Endothelial cell of umbilical vein (primary cell): Measurements from ENCODE around the gene CHST12. TPM values are rescaled to one million over a fixed set of nuclear protein-coding genes. Genes with fewer than 3 reads are reported as not detected.

Experiments
- BruUV-seq: library from RNA; stranded (reverse); fragments of 400-500 nt; replicated peaks from 2 replicates; lab custom pipeline; 2021; lab: Mats Ljungman, UMichigan
- CTCF ChIA-PET: fragments of 300-600, 350-600 bp; sonication (Branson Sonifier 250); formaldehyde crosslinking; loops from one replicate; lab custom pipeline; 2021; ENCODE audit warnings: antibody characterized with exemption, inconsistent platforms; lab: Charles Lee
- POLR2A ChIA-PET: fragments of 300-600, 350-600 bp; sonication (Branson Sonifier 250); formaldehyde crosslinking; loops from one replicate; lab custom pipeline; 2021; ENCODE audit warnings: antibody characterized with exemption, inconsistent platforms; lab: Charles Lee
- DNase-seq: peaks from one replicate; pipeline ENCODE4 v3.0.0-alpha.2; 2011; ENCODE audit warnings: low read depth, low spot score
- FAIRE-seq: peaks from 2 replicates; lab custom pipeline; 2011; peaks lifted over from hg19 to GRCh38; lab: Jason Lieb, UNC
- H2AFZ ChIP-seq: 2 replicates; pipeline ENCODE4 v1.6.0; 2012; ENCODE audit warnings: low read depth, low read length, control low read depth, inconsistent platforms
- H3K27ac ChIP-seq: 2 replicates; pipeline ENCODE4 v1.5.1; 2011; ENCODE audit warnings: low read depth, mild to moderate bottlenecking, control low read depth, low read length, moderate library complexity; ENCODE audit not compliant: insufficient read depth
- H3K27me3 ChIP-seq, 2 experiments: 2 replicates each; pipeline versions ENCODE4 v1.6.0 to v1.6.1; 2011; ENCODE audit warnings: low read length in 2 of 2, mixed read lengths in 1 of 2; ENCODE audit not compliant: control insufficient read depth in 2 of 2, insufficient read depth in 2 of 2
- H3K36me3 ChIP-seq, 2 experiments: 2 replicates in 1 of 2; 3 replicates in 1 of 2; pipeline ENCODE4 v1.5.1; 2011; ENCODE audit warnings: low read length in 2 of 2, mild to moderate bottlenecking in 1 of 2, moderate library complexity in 1 of 2; ENCODE audit not compliant: control insufficient read depth in 2 of 2, insufficient read depth in 2 of 2; ENCODE audit errors: extremely low read depth in 1 of 2
- H3K4me1 ChIP-seq: 3 replicates; pipeline ENCODE4 v1.5.1; 2011; ENCODE audit warnings: mild to moderate bottlenecking, low read length; ENCODE audit not compliant: control insufficient read depth, insufficient read depth; ENCODE audit errors: extremely low read depth
- H3K4me2 ChIP-seq: 2 replicates; pipeline ENCODE4 v1.6.1; 2011; ENCODE audit warnings: low read length, control low read depth, mixed read lengths; ENCODE audit not compliant: insufficient read depth
- H3K4me3 ChIP-seq, 3 experiments: fragments of 200-600 bp in 1 of 3; sonication (generic), shearing (Covaris generic) in 1 of 3; replicated peaks in 1 of 3; 2 replicates each; pipeline ENCODE4 v1.5.1; 2011 to 2016; ENCODE audit warnings: control low read depth in 3 of 3, low read length in 3 of 3, mild to moderate bottlenecking in 2 of 3, inconsistent platforms in 1 of 3, low read depth in 1 of 3, moderate library complexity in 1 of 3; ENCODE audit not compliant: insufficient read depth in 1 of 3
- H3K79me2 ChIP-seq: 2 replicates; pipeline ENCODE4 v1.6.0; 2012; ENCODE audit warnings: low read length, inconsistent platforms; ENCODE audit not compliant: control insufficient read depth, insufficient read depth
- H3K9ac ChIP-seq: replicated peaks from 2 replicates; pipeline ENCODE3; 2011; ENCODE audit warnings: low read length, control low read depth; ENCODE audit not compliant: insufficient read depth; ENCODE audit errors: extremely low read depth
- H3K9me1 ChIP-seq: replicated peaks from 3 replicates; pipeline ENCODE4 v1.6.0; 2011; ENCODE audit warnings: mild to moderate bottlenecking, low read length; ENCODE audit not compliant: control insufficient read depth, insufficient read depth; ENCODE audit errors: extremely low read depth
- H3K9me3 ChIP-seq: replicated peaks from 2 replicates; pipeline ENCODE4 v1.5.1; 2012; ENCODE audit warnings: low read length, inconsistent platforms; ENCODE audit not compliant: control insufficient read depth, insufficient read depth
- H4K20me1 ChIP-seq: replicated peaks from 2 replicates; pipeline ENCODE3; 2011; ENCODE audit warnings: mild to moderate bottlenecking, low read length; ENCODE audit not compliant: control insufficient read depth, insufficient read depth; ENCODE audit errors: extremely low read depth
- CTCF ChIP-seq, 2 donors: IDR thresholded peaks; 1 replicate in 1 of 2; 2 replicates in 1 of 2; pipeline ENCODE4 v1.5.1; 2011; ENCODE audit warnings: low read length in 2 of 2, mild to moderate bottlenecking in 2 of 2, moderate library complexity in 2 of 2, control low read depth in 1 of 2, inconsistent platforms in 1 of 2, low read depth in 1 of 2; ENCODE audit not compliant: insufficient read depth in 1 of 2; ENCODE audit errors: extremely low read depth in 1 of 2
- EZH2 ChIP-seq: IDR thresholded peaks from 2 replicates; pipeline ENCODE4 v1.6.1; 2012; ENCODE audit warnings: borderline replicate concordance, low read depth, mild to moderate bottlenecking, moderate library complexity, low read length, inconsistent platforms; ENCODE audit not compliant: severe bottlenecking
- FOS ChIP-seq: IDR thresholded peaks from 2 replicates; pipeline ENCODE4 v1.6.1; 2011; ENCODE audit warnings: mild to moderate bottlenecking, low read length, moderate library complexity, borderline replicate concordance; ENCODE audit not compliant: insufficient read depth
- GATA2 ChIP-seq: IDR thresholded peaks from 2 replicates; pipeline ENCODE4 v1.7.0; 2011; ENCODE audit warnings: low read depth, mild to moderate bottlenecking, moderate library complexity, mixed read lengths, low read length; ENCODE audit not compliant: insufficient read length, insufficient read depth
- JUN ChIP-seq: IDR thresholded peaks from 2 replicates; pipeline ENCODE4 v1.6.1; 2011; ENCODE audit warnings: borderline replicate concordance, low read depth; ENCODE audit not compliant: insufficient read length, insufficient read depth
- MAX ChIP-seq: IDR thresholded peaks from 2 replicates; pipeline ENCODE4 v1.6.1; 2011; ENCODE audit not compliant: insufficient read depth, insufficient read length
- MYC ChIP-seq: IDR thresholded peaks from one replicate; pipeline ENCODE4 v1.6.1; 2011; ENCODE audit warnings: mild to moderate bottlenecking, low read depth, low read length
- POLR2A ChIP-seq: IDR thresholded peaks from 2 replicates; pipeline ENCODE4 v1.6.1; 2012; ENCODE audit warnings: low read depth, mild to moderate bottlenecking, control low read depth, low read length
- POLR2AphosphoS5 ChIP-seq: IDR thresholded peaks from 2 replicates; pipeline ENCODE4 v1.6.1; 2012; ENCODE audit warnings: low read depth, mild to moderate bottlenecking, control low read depth, low read length, moderate library complexity; ENCODE audit not compliant: insufficient read depth
- dilution Hi-C: fragments of 300-500 bp; cut with MboI; formaldehyde crosslinking; loops from one replicate; pipeline ENCODE4 v1.15.0; 2019; ENCODE audit warnings: low sequenced_read_pairs; ENCODE audit not compliant: extremely low pct_ligation_motif_present
- intact Hi-C: fragments of 100-400 bp; cut with micrococcal nuclease; formaldehyde crosslinking; loops from one replicate; pipeline ENCODE4 v1.10.0; 2022
- polyA plus RNA-seq, 4 experiments: library from polyadenylated mRNA; depleted of rRNA in 3 of 4; stranded (reverse) in 3 of 4; unstranded in 1 of 4; fragments of >200 nt; gene quantifications; 2 replicates each; pipeline versions ENCODE4 v1.2.1 to v1.2.3, GENCODE V29; 2011 to 2012; ENCODE audit warnings: missing spikeins in 1 of 4
- total RNA-seq: library from RNA; stranded (reverse); gene quantifications from 2 replicates; pipeline ENCODE4 v1.2.3, GENCODE V29; 2021

CHST12 gene
- total and polyA plus RNA-seq, 2 donors (not counting 3 experiments of a cell fraction or from before 2014, with no cell fraction given), result 30.2 to 52.6 TPM

DNA sequence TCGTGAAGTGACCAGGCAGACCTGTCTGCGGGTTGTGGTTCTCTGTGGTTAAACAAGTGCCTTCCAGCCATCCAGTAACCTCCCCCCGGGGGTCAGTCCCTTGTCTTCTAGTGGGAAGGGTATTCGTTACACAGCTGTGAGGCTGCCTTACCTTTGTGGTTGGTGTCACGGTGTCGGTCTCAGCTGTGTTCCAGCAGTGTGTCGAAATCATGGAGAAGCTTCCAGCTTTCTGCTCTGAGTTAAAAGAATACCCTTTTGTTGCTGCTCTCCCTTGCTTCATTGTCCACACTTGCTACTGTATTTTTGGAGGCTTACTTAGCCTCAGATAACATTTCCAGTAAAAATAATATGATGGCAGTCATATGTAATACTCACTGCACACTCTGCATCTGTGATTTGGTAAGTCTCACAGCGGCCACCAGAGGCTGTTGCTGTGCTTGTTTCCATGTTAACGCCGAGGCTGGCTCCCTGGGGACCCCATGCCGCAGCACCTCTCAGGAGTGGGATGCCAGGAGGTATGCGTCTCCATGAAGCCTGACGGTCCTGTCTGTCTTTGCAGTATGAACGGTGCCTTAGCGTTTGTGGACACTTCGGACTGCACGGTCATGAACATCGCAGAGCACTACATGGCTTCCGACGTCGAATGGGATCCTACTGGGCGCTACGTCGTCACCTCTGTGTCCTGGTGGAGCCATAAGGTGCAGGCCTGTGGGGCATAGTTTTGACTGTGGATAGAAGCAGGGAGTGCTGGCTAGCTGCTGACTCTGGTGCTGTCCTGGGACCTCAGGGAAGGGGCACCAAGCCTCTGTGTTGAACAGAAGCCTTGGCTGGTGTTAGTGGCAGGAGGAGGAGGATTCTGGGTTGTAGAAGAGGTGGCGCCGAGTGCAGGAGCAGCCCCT is 28.3 kb upstream of the CHST12 start:
- H3K4me3 ChIP-seq, result no peak overlapping the region
- H3K4me1 ChIP-seq, result no peaks in the 10 kb centered on the region
- no peaks in the 10 kb centered on the region for H4K20me1 ChIP-seq
- no peaks in the 10 kb centered on the region for H3K9me3 ChIP-seq
- H3K27me3 ChIP-seq, result no peaks in the 10 kb centered on the region
- dilution Hi-C loops (no loop called here), intact Hi-C loops (no loop called here)
- DNase-seq, result no peak
- FAIRE-seq, result no peak
- CTCF ChIA-PET, result interaction anchor here (1.9 kb wide), 1 partner anchor 10 kb away, joined by 6 read pairs; no protein-coding TSS in a partner anchor
- no peak overlapping the region for H3K4me2 ChIP-seq
- H2AFZ ChIP-seq, result no peak overlapping the region
- no peak overlapping the region for H3K9ac ChIP-seq
- H3K79me2 ChIP-seq, result peaks cover 27% of the 10 kb centered on the region
- no peak overlapping the region for H3K27ac ChIP-seq
- BruUV-seq, result no TSS peak
- no peak for TF ChIP-seq MYC
- TF ChIP-seq FOS, result no peak
- TF ChIP-seq POLR2A, result no peak
- TF ChIP-seq POLR2AphosphoS5, result no peak
- TF ChIP-seq GATA2, result no peak
- TF ChIP-seq MAX, result no peak
- TF ChIP-seq JUN, result no peak
- TF ChIP-seq CTCF (IDR thresholded peaks at IDR 0.05; ENCODE audit: extremely low read depth in 1 of 2, insufficient read depth in 1 of 2, low read depth in 1 of 2, low read length in 2 of 2), result no peak
- TF ChIP-seq EZH2, result no peak
- peaks cover 21 to 73% of the 10 kb centered on the region in 2 experiments for H3K36me3 ChIP-seq
- POLR2A ChIA-PET, result no interaction called here
- H3K9me1 ChIP-seq, result no peaks in the 10 kb centered on the region
